Panc1 (cell line): ENCODE results near the gene RPH3AL. TPM values are rescaled to one million over a fixed set of nuclear protein-coding genes. Genes with fewer than 3 reads are reported as not detected.

Source experiments
- ATAC-seq: fragments of 200-7000 bp; cut with Tn5 transposase; 2 replicates; pipeline ENCODE4 v1.9.1; 2020; ENCODE audit warnings: mild to moderate bottlenecking, moderate library complexity
- BruUV-seq: library from RNA; stranded (reverse); fragments of 400-500 nt; replicated peaks from 2 replicates; lab custom pipeline; 2021; lab: Mats Ljungman, UMichigan
- CTCF ChIA-PET: fragments of 300-600 bp; sonication (Branson Sonifier 250); formaldehyde crosslinking; loops from one replicate; lab custom pipeline; 2022; ENCODE audit warnings: antibody characterized with exemption; lab: Charles Lee
- POLR2A ChIA-PET: fragments of 300-600 bp; sonication (Branson Sonifier 250); formaldehyde crosslinking; loops from one replicate; lab custom pipeline; 2022; ENCODE audit warnings: antibody characterized with exemption; lab: Charles Lee
- DNase-seq: peaks from one replicate; pipeline ENCODE4 v3.0.0-alpha.2; 2010; ENCODE audit warnings: low read depth, low spot score
- H3K27ac ChIP-seq: 2 replicates; pipeline ENCODE4 v1.5.1; 2011; ENCODE audit warnings: mild to moderate bottlenecking, low read length, inconsistent platforms
- H3K27me3 ChIP-seq: fragments of 200-500 bp; sonication (Bioruptor generic); 2 replicates; pipeline ENCODE4 v1.6.0; 2014; ENCODE audit warnings: low read length, inconsistent platforms; ENCODE audit not compliant: control insufficient read depth, insufficient read depth
- H3K36me3 ChIP-seq: fragments of 200-500 bp; sonication (Bioruptor generic); 2 replicates; pipeline ENCODE4 v1.5.1; 2014; ENCODE audit warnings: inconsistent platforms, mild to moderate bottlenecking, low read length, moderate library complexity; ENCODE audit not compliant: control insufficient read depth, insufficient read depth
- H3K4me1 ChIP-seq: 2 replicates; pipeline ENCODE4 v1.5.1; 2011; ENCODE audit warnings: inconsistent platforms, mild to moderate bottlenecking, low read length, moderate library complexity; ENCODE audit not compliant: control insufficient read depth, insufficient read depth
- H3K4me3 ChIP-seq, 2 experiments: 2 replicates each; pipeline ENCODE4 v1.5.1; 2011 to 2012; ENCODE audit warnings: low read depth in 2 of 2, low read length in 2 of 2, mild to moderate bottlenecking in 2 of 2, inconsistent platforms in 1 of 2, moderate library complexity in 1 of 2
- H3K9me3 ChIP-seq: fragments of 200-500 bp; sonication (Bioruptor generic); 2 replicates; pipeline ENCODE4 v1.5.1; 2014; ENCODE audit warnings: low read depth, mild to moderate bottlenecking, inconsistent platforms, low read length, moderate library complexity; ENCODE audit not compliant: control insufficient read depth, insufficient read depth
- POLR2AphosphoS5 ChIP-seq: IDR thresholded peaks from 2 replicates; pipeline ENCODE4 v1.6.1; 2012; ENCODE audit warnings: mild to moderate bottlenecking, low read depth, low read length, moderate library complexity
- SIN3A ChIP-seq: IDR thresholded peaks from 2 replicates; pipeline ENCODE4 v1.6.1; 2012; ENCODE audit warnings: low read depth, mild to moderate bottlenecking, low read length, moderate library complexity, borderline replicate concordance; ENCODE audit not compliant: insufficient read depth
- TCF7L2 ChIP-seq: IDR thresholded peaks from 2 replicates; pipeline ENCODE4 v1.6.1; 2011; ENCODE audit warnings: mild to moderate bottlenecking, low read depth, low read length, inconsistent platforms
- in situ Hi-C: cut with HindIII; loops from 2 replicates; pipeline ENCODE4 v1.10.0; 2016; ENCODE audit warnings: low sequenced_read_pairs, low pct_unique_long_range_greater_than_20kb
- intact Hi-C: fragments of 100-400 bp; cut with micrococcal nuclease; formaldehyde crosslinking; loops from one replicate; pipeline ENCODE4 v1.10.0; 2022; ENCODE audit not compliant: unreplicated experiment
- total RNA-seq: library from RNA; stranded (reverse); gene quantifications from one replicate; pipeline ENCODE4 v1.2.1, GENCODE V29; 2021; ENCODE audit not compliant: unreplicated experiment
- TF ChIP-seq, protein P1 (sequence below), 2 experiments: IDR thresholded peaks; 2 replicates each; pipeline ENCODE4 v1.6.1; 2011 to 2012; ENCODE audit warnings: low read depth in 2 of 2, control low read depth in 1 of 2, low read length in 1 of 2, mild to moderate bottlenecking in 1 of 2, moderate library complexity in 1 of 2; ENCODE audit not compliant: insufficient read depth in 1 of 2
- TF ChIP-seq, protein P2 (sequence below): fragments of 450-650 bp; IDR thresholded peaks from 2 replicates; pipeline ENCODE4 v1.5.1; 2017; ENCODE audit warnings: mild to moderate bottlenecking

Gene RPH3AL
- total RNA-seq, 1 experiment from 2014 or later: 2.2 TPM

DNA sequence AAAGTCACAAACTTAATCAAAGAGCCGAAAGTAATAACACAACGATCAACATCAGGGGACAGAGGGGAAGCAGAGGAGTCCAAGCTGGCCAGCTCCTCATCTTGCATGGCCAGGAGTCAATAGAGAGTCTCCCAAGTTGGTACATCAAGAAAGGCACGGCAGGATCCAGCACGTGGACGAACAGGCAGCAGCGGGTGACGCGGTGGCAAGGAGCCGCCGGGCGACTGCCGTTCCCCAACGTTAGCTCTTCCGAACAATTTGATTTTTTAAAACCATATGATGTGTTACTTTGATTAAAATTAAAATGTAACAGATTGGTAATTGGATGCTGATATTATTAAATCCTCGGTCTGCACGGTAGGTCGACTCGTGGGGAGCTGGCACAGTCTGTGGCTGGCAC is 89.3 kb downstream of the RPH3AL start:
- no peaks in the 10 kb centered on the region for H3K27me3 ChIP-seq
- ChIA-PET POLR2A (no interaction called here), CTCF (no interaction called here)
- no TSS peak for BruUV-seq
- in situ Hi-C loops: no loop called here
- no peak for DNase-seq
- no peak overlapping the region for H3K27ac ChIP-seq
- TF ChIP-seq TCF7L2 (no peak), POLR2AphosphoS5 (no peak)
- H3K9me3 ChIP-seq: no peaks in the 10 kb centered on the region
- intact Hi-C loops: no loop called here
- no peak overlapping the region for H3K4me3 ChIP-seq
- H3K36me3 ChIP-seq: no peaks in the 10 kb centered on the region
- H3K4me1 ChIP-seq: no peaks in the 10 kb centered on the region
- no peak for ATAC-seq

DNA sequence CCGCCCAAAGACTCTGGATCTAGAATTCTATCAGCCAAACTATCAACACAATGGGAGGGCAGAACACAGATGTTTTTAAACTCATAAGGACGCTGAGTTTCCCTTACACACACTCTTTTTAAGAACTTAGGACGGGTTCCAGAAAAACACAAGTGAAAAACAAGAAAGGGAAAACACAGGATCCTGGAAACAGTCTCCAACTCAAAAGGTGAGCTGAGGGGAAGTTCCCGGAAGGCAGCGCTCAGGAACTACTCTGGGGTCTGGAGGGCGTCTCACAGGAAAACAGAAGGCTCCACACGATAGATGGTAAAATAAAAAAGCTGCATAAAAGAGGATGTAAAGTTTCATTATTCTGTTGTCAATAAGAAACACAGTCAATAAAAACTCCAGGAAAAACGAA is 91.0 kb downstream of the RPH3AL start:
- no peaks in the 10 kb centered on the region for H3K36me3 ChIP-seq
- DNase-seq (no peak), ATAC-seq (no peak)
- no peaks in the 10 kb centered on the region for H3K9me3 ChIP-seq
- no peak overlapping the region for H3K27ac ChIP-seq
- CTCF ChIA-PET: no interaction called here
- no peaks in the 10 kb centered on the region for H3K27me3 ChIP-seq
- BruUV-seq: no TSS peak
- H3K4me1 ChIP-seq: no peaks in the 10 kb centered on the region
- no peak overlapping the region for H3K4me3 ChIP-seq
- TF ChIP-seq, protein P1, sequence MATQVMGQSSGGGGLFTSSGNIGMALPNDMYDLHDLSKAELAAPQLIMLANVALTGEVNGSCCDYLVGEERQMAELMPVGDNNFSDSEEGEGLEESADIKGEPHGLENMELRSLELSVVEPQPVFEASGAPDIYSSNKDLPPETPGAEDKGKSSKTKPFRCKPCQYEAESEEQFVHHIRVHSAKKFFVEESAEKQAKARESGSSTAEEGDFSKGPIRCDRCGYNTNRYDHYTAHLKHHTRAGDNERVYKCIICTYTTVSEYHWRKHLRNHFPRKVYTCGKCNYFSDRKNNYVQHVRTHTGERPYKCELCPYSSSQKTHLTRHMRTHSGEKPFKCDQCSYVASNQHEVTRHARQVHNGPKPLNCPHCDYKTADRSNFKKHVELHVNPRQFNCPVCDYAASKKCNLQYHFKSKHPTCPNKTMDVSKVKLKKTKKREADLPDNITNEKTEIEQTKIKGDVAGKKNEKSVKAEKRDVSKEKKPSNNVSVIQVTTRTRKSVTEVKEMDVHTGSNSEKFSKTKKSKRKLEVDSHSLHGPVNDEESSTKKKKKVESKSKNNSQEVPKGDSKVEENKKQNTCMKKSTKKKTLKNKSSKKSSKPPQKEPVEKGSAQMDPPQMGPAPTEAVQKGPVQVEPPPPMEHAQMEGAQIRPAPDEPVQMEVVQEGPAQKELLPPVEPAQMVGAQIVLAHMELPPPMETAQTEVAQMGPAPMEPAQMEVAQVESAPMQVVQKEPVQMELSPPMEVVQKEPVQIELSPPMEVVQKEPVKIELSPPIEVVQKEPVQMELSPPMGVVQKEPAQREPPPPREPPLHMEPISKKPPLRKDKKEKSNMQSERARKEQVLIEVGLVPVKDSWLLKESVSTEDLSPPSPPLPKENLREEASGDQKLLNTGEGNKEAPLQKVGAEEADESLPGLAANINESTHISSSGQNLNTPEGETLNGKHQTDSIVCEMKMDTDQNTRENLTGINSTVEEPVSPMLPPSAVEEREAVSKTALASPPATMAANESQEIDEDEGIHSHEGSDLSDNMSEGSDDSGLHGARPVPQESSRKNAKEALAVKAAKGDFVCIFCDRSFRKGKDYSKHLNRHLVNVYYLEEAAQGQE (IDR thresholded peaks at IDR 0.05; ENCODE audit: insufficient read depth in 1 of 2, low read depth in 2 of 2, low read length in 1 of 2): no peak
- TF ChIP-seq TCF7L2: no peak
- no peak for TF ChIP-seq SIN3A
- TF ChIP-seq, protein P2, sequence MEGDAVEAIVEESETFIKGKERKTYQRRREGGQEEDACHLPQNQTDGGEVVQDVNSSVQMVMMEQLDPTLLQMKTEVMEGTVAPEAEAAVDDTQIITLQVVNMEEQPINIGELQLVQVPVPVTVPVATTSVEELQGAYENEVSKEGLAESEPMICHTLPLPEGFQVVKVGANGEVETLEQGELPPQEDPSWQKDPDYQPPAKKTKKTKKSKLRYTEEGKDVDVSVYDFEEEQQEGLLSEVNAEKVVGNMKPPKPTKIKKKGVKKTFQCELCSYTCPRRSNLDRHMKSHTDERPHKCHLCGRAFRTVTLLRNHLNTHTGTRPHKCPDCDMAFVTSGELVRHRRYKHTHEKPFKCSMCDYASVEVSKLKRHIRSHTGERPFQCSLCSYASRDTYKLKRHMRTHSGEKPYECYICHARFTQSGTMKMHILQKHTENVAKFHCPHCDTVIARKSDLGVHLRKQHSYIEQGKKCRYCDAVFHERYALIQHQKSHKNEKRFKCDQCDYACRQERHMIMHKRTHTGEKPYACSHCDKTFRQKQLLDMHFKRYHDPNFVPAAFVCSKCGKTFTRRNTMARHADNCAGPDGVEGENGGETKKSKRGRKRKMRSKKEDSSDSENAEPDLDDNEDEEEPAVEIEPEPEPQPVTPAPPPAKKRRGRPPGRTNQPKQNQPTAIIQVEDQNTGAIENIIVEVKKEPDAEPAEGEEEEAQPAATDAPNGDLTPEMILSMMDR: no peak
- TF ChIP-seq POLR2AphosphoS5: no peak
- in situ Hi-C loops (no loop called here), intact Hi-C loops (no loop called here)
- POLR2A ChIA-PET: no interaction called here

DNA sequence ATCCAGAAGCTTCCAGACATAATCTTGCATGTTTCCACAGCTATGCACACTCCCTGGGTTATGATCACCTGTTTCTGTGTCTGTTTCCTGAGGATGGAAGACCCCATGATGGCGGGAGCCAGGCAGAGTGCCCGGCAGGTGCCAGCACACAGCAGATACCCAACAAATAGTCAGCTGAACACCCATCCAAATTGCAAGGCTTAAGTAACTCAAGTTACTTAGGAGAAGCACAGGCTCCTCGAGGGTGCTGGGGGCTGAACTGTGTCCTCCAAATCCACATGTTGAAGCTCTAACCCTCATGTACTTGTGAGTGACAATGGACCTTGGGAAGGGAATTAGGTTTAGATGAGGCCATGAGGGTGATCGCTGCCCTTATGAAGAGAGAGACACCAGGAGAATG is 91.7 kb downstream of the RPH3AL start:
- H3K27ac ChIP-seq: no peak overlapping the region
- TF ChIP-seq POLR2AphosphoS5: no peak
- TF ChIP-seq, protein P1 (IDR thresholded peaks at IDR 0.05; ENCODE audit: insufficient read depth in 1 of 2, low read depth in 2 of 2, low read length in 1 of 2): no peak
- TF ChIP-seq, protein P2: no peak
- no peak for TF ChIP-seq SIN3A
- no peak for TF ChIP-seq TCF7L2
- BruUV-seq: no TSS peak
- no peaks in the 10 kb centered on the region for H3K9me3 ChIP-seq
- no peak overlapping the region for H3K4me3 ChIP-seq
- DNase-seq: no peak
- ChIA-PET CTCF (no interaction called here), POLR2A (no interaction called here)
- in situ Hi-C loops: no loop called here
- no peaks in the 10 kb centered on the region for H3K4me1 ChIP-seq
- no peak for ATAC-seq
- H3K36me3 ChIP-seq: no peaks in the 10 kb centered on the region
- intact Hi-C loops: no loop called here
- no peaks in the 10 kb centered on the region for H3K27me3 ChIP-seq
